Activated CD8-positive, alpha-beta memory T cell treated with anti-CD3 and anti-CD28 coated beads for 48 hours (primary cell): ENCODE results near the gene RNF113B.

ENCODE experiments used
- DNase-seq, 3 experiments: peaks; one replicate each; pipeline ENCODE4 v3.0.0-alpha.2; 2020; ENCODE audit warnings: low read depth in 2 of 3, low spot score in 2 of 3

RNF113B gene

DNA sequence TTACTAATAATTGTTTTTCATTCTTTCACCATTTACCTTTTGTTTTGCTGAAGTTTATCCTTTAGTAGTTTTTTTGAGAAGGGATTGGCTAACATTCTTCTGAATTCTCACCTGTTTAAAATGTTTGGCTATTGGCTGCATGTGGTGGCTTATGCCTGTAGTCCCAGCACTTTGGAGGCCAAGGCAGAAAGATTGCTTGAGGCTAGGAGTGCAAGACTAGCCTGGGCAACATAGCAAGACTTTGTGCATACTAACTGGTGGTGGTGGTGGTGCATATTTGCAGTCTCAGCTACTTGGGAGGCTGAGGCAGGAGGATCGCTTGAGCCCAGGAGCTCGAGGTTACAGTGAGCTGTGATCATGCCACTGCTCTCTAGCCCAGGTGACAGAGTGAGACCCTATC, 27.5 kb upstream of the RNF113B start:
- no peak for DNase-seq

DNA sequence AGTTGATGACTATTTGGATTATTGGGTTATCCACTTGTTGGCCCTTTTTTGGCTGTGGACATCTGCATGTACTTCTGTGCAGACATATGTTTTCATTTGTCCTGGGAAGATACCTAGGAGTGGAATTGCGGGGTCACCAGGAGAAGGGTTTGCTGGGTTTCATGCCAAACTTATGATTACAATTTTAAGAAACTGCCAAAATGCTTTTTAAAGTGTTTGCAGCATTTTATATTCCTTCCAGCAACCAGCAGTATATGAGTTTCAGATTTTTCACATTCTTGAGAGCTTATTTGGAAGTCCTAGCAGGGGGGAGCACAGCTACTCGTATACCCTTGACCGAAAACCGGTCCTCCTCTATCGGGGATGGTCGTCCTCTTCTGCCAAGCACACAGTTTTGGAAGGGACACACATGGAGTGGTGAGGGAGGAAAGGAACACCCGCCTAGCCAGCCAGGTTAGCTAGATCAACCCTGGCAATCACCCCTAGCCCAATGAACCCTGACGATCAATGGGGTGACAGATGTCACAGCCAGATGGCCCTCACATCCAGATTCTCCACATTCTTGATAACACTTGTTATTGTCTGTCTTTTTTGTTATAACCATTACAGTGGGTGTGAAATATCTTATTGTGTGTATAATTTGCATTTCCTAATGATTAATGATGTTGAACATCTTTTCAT, 26.7 kb upstream of the RNF113B start:
- no peak for DNase-seq

DNA sequence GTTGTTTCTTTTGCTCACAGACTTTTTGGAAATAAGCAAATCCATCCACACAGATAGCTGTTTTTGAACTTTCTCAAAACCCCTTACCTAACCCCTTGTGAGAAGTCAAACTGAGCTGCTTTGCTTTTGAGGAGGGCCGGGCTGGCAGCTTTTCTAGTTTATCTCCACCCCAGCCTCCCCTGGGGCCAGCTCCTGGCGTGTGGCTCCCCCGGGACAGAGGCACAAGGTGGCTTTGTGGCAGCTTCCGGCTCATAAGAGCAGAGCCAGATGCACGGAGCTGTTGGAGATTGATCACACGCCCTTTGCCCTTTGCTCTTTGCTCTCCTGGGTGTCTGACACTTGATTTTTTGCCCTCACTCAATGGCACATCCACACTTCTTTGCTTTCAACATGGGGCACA, 24.9 kb upstream of the RNF113B start:
- DNase-seq: no peak

DNA sequence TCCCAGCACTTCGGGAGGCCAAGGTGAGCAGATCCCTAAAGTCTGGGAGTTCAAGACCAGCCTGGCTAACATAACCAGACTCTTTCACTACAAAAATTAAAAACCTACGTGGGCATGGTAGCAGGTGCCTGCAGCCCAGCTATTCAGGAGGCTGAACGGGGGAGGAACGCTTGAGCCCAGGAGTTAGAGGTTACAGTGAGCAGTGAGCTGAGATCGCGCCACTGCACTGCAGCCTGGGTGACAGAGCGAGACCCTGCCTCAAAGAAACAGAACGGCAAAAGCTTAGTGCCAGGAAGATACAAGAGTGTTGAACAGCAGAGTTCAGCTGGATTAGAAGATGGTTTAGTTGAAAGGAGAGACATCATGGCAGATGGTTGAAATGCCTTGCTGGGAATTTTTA, 24.1 kb upstream of the RNF113B start:
- no peak for DNase-seq

DNA sequence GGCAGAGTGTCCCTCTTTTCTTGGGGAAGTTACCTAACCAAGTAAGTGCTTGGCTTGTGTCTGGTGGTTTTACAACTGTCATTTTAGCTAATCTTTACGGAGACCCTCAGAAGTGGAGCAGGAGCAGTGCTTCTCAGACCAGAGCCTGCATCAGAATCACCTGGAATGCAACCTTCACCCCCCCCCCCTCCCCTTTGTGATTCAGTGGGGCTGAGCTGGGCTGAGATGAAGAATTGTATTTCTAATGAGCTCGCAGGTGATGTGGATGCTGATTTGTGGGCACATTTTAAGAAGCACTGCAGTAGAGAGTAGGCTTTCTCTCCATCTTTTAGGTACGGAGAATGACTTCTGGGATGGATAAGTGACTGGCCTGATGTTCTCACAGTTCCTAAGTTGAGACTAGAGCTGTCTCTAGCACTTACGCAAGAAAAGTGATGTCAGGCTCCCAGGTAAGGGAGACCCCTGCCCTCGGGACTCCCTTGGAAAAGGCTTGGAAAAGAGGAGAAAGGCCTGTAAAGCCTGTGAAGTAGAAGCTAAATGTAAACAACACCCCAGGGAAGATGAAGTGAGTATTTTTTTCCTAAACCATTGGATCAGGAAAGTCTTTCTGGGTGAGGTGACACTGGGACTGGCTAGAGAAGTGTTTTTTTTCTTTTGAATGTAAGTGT, 23.3 kb upstream of the RNF113B start:
- DNase-seq: no peak

DNA sequence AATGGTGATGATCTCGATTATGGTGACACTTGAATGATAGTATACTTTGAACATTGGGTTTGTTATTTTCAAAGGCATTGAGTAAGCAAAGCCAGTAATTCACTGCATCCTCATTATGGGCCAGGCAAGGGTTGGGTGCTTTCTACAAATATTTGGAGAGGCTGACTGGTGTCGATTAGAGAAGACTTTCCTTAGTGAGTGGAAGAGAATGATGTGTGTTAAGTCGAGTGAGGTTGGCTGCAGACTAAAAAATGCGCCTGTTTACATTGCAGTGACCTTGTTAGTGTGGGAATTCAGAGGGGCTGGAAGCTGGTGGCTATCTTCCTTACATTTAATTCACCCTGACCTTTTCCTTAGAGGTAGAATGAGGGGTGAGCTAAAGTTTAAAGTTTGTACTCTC, 22.4 kb upstream of the RNF113B start:
- no peak for DNase-seq

DNA sequence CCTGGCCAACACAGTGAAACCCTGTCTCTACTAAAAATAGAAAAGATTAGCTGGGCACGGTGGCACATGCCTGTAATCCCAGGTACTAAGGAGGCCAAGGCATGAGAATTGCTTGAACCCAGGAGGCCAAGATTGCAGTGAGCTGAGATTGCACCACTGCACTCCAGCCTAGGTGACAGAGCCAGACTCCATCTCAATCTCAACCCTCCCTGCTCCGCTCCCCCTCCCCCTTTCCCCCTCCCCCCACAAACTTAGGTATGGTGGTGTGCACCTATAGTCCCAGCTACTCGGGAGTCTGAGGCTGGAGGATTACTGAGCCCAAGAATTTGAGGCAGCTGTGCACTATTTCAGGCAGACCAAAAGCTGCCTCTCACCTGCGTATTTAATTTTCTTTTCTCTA, 21.6 kb upstream of the RNF113B start:
- DNase-seq: no peak

DNA sequence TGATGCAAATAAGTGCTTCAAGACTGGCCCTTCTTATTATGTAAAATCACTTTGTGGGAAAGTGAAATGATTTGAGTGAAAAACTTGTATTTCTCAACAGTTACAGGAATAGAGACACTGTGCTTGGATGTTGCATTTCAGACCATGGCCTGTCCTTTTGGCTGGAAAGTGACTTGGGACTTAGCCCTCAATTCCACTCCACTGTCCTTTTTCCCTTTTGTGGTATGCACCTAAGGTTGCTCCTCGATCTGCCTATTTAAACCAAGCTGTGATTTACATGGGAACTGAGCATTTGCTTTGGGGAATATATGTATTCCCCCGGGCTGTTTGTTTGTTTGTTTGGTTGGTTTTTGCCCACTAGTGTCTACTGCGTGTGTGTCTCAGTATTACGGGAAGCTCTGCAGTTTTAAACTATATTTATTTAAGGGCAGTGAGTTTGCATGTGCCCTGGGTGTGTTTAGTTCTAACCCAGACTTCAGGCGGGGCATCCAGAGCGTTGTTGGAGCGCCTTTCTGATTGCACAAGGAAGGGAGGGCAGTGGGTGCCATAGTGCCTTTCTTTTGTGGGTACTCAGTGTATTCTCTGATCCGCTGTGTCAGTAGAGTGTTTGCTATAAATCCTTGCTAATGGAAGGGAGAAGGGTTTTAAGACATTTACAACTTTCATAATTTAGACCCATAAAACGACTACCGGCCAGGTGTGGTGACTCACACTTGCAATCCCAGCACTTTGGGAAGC, 18.2 kb upstream of the RNF113B start:
- no peak for DNase-seq

DNA sequence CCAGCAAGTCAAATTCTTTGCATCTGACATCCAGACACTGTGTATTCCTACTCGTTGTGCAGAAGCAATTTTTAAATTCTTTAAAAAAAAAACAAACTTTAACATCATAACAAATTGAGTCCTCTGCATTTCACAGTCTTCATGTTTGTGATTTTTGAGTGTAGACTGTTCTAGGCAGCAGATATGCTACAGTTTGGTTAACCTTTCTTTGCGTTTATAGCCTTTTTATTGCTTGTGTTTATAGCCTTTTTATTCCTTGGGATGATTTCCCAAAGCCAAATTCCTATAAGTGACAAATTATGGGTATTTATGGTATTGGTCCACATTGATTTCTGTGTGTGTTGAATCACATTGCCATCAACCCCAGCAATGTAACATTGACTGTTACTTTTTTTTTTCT, 14.9 kb upstream of the RNF113B start:
- no peak for DNase-seq

DNA sequence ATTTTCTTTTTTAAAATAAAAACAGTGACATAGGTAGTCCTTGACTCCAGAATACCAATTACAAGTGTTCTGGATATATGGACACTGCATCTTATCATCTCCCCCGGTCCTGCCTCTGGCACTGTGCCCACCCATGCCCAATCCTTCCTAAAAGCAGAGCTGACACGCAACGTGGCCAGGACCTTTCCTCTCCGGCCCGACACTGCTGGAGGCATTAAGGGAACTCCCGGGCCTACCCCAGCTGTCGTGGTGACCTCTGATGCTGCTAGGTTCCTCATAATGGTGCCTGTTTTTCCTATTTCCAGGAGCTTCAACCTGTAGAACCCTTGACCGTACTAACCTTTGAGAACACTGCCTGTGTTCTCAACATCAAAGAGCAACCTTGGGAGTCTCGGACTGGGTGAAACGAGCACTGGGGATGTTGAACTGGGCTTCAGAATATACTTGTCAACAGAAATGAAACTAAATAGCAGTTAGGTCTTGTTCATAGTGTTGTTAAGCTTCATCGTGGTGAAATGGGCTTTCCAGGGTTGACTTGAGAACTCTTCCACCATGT, 13.9 kb upstream of the RNF113B start:
- DNase-seq: no peak

DNA sequence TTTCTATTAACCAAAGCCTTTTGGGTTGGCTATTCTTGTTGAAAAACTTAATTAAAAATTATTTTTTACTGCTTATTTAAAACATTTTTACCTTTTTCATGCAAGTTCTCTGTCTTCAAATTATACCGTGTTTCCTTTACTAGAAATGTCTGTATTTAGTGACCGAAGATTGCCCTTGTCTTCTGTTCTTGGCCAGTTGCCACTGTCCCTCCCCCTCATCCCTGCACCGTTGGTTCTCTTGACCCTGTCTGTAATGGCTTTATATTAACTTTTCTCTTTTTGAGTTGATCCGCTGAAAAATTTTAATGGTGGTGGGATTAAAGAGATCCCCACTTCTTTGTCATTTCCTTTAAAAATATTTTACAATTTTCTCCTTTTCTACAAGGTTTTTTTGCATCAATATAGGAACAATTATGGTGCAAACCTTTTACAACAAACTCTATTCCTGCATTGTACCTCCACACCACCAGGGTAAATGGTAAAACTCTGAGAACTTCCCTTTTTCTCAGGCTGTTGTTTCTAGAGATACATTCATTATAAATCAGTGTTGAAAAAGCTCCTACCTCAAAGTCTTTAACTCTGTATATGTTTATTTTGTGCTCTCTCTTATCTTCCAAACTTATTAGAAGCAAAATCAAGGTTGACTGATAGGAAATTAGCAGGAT, 12.9 kb upstream of the RNF113B start:
- DNase-seq: no peak

DNA sequence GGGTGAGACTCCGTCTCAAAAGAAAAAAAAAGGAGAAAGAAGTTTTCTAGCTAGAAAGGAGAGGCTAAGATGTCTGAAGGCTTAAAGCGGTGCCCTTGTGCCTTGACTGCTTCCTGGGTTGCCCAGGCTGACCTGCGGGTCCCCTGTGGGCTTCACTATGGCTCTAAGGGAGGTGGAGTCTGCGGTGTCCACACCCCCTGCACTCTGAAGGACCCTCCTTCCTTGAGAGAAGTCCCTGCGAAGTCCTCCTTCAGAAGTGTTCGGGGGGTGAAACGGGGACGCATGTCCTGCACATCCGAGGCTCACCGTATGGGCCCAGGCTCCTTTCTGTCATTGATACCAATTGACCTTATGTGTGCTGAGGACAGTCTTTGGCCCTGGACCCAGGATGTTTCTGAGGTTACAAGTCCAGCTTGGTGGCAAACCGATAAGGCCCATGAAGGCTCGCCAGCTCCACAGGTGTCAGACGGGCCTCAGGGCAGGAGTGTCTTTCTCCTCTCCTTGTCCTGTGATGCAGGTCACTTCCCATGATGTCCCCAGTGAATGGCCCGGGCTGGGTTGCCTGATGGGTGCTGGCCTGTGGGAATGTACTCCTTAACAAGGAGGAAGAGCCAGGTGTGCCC, 11.6 kb upstream of the RNF113B start:
- DNase-seq: no peak

DNA sequence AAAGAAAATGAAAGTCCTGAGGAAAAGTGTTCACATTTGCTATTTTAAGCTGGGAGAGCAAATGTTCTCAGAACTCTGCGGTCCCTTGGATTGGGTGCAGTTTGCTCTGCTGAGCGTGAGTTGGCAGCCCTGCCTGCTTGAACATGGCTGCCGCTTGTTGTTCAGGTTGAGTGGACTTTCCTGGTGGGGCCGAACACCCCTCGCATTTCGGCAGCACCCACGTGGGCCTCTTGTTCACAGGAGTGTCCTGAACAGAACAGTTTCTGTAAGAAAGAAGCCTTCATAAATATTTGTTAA, 10.8 kb upstream of the RNF113B start:
- DNase-seq: no peak

DNA sequence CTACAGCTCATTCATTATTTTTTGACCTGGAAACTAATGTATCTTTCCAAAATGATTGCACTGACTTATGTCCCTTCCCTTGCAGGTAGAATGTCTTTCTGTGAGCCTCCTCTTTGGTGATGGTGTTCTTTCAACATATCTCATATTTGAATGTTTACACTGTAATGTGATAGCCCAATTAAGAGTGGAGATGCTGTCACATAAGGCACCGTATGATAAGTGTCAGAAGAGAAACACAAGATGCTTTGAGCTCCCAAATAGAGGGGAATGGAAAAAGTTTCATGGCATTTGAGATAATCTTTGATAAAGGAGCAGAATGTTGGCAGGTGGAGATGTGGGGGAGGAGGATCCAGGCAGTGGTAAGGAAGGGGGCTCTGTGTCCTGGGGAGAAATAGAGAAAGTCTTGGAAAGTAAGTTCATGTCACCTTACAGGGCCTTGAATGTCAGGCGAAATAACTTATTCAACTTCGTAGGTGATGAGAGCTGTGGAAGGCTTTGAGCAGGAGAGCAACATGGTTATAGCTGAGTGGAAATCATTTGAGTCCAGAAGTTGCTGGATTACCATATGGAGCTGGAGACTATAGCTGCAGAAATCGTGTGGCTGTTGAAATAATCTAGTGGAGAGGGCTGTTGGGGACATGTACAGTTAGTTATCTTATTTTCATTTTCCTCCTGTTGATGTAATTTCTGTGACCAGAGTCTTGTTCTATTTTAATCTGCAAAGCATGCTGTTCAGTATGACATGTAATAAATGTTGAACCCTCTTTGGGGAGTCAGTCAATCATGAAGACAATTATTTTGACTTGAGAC, 10.3 kb upstream of the RNF113B start:
- no peak for DNase-seq

DNA sequence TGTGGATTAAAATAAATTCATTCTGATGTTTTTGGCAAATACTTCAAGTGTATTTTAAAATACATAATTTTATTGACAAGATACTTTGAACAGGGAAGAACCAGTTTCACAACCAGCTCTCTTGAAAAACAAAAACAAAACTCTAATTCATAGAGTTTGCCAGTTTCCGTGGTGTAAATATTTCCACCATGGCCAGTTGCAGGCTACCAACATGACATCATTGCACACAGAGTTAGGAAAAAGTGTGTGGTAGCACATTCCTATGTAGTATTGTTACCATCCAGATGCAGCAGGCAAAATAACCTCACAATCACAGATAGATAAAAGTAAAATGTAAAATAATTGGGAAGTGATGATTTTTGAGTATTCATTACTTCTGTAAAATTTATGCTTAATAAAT, 7.7 kb upstream of the RNF113B start:
- DNase-seq: no peak

DNA sequence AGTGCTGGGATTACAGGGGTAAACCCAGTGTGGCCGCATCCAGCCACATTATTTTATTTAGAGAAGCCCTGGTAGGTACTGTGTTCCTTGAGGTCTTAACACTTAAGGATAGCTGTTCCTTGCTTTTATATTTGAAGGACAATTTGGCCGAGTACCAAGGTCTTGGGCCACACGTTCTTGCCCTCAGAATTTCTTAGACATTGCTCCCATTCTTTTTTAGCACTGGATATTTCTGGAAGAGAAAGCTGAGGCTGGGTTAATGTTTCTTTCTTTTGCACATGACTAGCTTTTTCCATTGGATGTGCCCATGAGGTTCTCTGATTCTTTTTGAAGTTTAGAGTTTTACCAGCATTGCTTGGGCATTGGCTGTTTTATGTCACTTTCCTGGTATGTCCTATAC, 5.5 kb upstream of the RNF113B start:
- no peak for DNase-seq

DNA sequence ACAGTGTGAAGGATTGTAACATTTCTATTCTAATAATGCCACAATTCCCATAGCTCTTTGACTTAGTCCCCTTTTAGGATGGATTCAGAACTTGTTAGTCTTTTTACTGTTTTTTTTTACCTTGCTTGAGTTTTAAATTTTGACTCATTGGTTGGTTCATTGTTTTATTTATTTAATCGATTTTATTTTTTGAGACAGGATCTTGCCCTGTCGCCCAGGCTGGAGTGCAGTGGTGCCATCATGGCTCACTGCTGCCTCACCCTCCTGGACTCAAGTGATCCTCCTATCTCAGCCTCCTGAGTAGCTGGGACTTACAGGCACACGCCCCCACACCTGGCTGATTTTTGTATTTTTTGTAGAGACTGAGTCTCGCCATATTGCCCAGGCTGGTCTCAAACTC, 5.1 kb upstream of the RNF113B start:
- no peak for DNase-seq

DNA sequence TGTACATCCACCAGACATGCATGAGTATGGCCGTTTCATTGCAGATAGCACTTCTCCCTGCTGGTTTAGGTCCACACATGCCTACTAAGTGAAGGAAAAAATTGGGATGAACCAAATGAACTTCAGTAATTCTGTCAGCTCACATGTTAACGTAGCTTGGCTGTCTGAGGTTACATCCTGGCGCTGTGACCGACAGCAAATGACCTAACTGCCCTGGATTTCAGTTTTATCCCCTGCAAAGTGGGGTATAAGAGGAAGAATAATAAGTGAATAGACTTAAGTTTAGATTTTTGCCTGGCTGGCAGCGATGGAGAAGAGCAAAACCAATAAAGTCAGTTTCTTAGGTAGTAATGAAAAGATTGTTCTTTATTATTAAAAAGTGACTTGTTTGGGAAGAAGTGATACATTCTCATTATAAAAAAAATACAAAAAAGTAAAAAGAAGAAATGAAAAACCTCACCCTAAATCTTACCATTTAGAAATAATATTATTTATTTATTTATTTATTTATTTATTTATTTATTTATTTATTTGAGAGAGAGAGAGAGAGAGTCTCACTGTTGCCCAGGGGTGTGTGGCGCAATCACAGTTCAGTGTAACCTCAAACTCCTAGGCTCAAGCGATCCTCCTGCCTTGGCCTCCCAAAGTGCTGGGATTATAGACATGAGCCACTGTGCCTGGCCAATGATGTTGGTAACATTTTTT, 4.2 kb upstream of the RNF113B start:
- DNase-seq: no peak

DNA sequence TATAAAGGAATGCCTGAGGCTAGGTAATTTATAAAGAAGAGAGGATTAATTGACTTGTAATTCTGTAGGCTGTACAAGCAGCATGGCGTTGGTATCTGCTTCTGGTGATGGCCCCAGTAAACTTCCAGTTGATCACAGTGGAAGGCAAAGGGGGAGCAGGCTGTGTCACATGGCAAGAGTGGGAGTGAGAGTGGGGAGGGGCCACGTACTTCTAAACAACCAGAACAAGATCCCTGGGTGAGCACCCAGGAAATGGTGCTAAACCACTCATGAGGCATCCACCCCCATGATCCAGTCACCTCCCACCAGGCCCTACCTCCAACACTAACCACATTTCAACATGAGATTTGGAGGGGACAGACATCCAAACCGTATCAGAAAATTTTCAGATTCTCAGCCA, 3.0 kb upstream of the RNF113B start:
- no peak for DNase-seq

DNA sequence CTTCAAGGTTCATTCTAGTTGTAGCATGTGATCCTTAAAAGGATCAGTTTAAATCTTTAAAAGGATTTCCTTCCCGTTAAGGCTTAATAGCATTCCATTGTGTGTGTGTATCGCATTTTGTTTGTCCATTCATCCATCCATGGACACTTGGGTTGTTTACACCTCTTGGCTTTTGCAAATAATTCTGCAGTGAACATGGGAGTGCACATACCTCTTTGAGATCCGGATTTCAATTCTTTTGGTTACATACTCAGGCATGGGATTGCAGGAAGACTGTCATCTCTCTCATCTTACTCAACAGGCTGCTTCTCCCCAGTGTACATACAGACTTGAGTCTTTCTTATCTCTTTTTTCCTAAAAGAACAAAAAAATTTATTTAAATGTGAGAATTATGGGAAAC, 1.2 kb downstream of the RNF113B start:
- no peak for DNase-seq
